Endothelial cell of umbilical vein (primary cell): ENCODE data around the gene CYP1A2. TPM values are rescaled to one million over a fixed set of nuclear protein-coding genes. Genes with fewer than 3 reads are reported as not detected.
A peak's percentile ranks its signal among the peaks of the same experiment; 100 is the strongest.

Experiments used
- BruUV-seq: library from RNA; stranded (reverse); fragments of 400-500 nt; replicated peaks from 2 replicates; lab custom pipeline; 2021; lab: Mats Ljungman, UMichigan
- CTCF ChIA-PET: fragments of 300-600, 350-600 bp; sonication (Branson Sonifier 250); formaldehyde crosslinking; loops from one replicate; lab custom pipeline; 2021; ENCODE audit warnings: antibody characterized with exemption, inconsistent platforms; lab: Charles Lee
- POLR2A ChIA-PET: fragments of 300-600, 350-600 bp; sonication (Branson Sonifier 250); formaldehyde crosslinking; loops from one replicate; lab custom pipeline; 2021; ENCODE audit warnings: antibody characterized with exemption, inconsistent platforms; lab: Charles Lee
- DNase-seq: peaks from one replicate; pipeline ENCODE4 v3.0.0-alpha.2; 2011; ENCODE audit warnings: low read depth, low spot score
- FAIRE-seq: peaks from 2 replicates; lab custom pipeline; 2011; peaks lifted over from hg19 to GRCh38; lab: Jason Lieb, UNC
- H2AFZ ChIP-seq: 2 replicates; pipeline ENCODE4 v1.6.0; 2012; ENCODE audit warnings: low read depth, low read length, control low read depth, inconsistent platforms
- H3K27ac ChIP-seq: 2 replicates; pipeline ENCODE4 v1.5.1; 2011; ENCODE audit warnings: low read depth, mild to moderate bottlenecking, control low read depth, low read length, moderate library complexity; ENCODE audit not compliant: insufficient read depth
- H3K27me3 ChIP-seq, 2 experiments: 2 replicates each; pipeline versions ENCODE4 v1.6.0 to v1.6.1; 2011; ENCODE audit warnings: low read length in 2 of 2, mixed read lengths in 1 of 2; ENCODE audit not compliant: control insufficient read depth in 2 of 2, insufficient read depth in 2 of 2
- H3K36me3 ChIP-seq, 2 experiments: 2 replicates in 1 of 2; 3 replicates in 1 of 2; pipeline ENCODE4 v1.5.1; 2011; ENCODE audit warnings: low read length in 2 of 2, mild to moderate bottlenecking in 1 of 2, moderate library complexity in 1 of 2; ENCODE audit not compliant: control insufficient read depth in 2 of 2, insufficient read depth in 2 of 2; ENCODE audit errors: extremely low read depth in 1 of 2
- H3K4me1 ChIP-seq: 3 replicates; pipeline ENCODE4 v1.5.1; 2011; ENCODE audit warnings: mild to moderate bottlenecking, low read length; ENCODE audit not compliant: control insufficient read depth, insufficient read depth; ENCODE audit errors: extremely low read depth
- H3K4me2 ChIP-seq: 2 replicates; pipeline ENCODE4 v1.6.1; 2011; ENCODE audit warnings: low read length, control low read depth, mixed read lengths; ENCODE audit not compliant: insufficient read depth
- H3K4me3 ChIP-seq, 3 experiments: fragments of 200-600 bp in 1 of 3; sonication (generic), shearing (Covaris generic) in 1 of 3; replicated peaks in 1 of 3; 2 replicates each; pipeline ENCODE4 v1.5.1; 2011 to 2016; ENCODE audit warnings: control low read depth in 3 of 3, low read length in 3 of 3, mild to moderate bottlenecking in 2 of 3, inconsistent platforms in 1 of 3, low read depth in 1 of 3, moderate library complexity in 1 of 3; ENCODE audit not compliant: insufficient read depth in 1 of 3
- H3K79me2 ChIP-seq: 2 replicates; pipeline ENCODE4 v1.6.0; 2012; ENCODE audit warnings: low read length, inconsistent platforms; ENCODE audit not compliant: control insufficient read depth, insufficient read depth
- H3K9ac ChIP-seq: replicated peaks from 2 replicates; pipeline ENCODE3; 2011; ENCODE audit warnings: low read length, control low read depth; ENCODE audit not compliant: insufficient read depth; ENCODE audit errors: extremely low read depth
- H3K9me1 ChIP-seq: replicated peaks from 3 replicates; pipeline ENCODE4 v1.6.0; 2011; ENCODE audit warnings: mild to moderate bottlenecking, low read length; ENCODE audit not compliant: control insufficient read depth, insufficient read depth; ENCODE audit errors: extremely low read depth
- H3K9me3 ChIP-seq: replicated peaks from 2 replicates; pipeline ENCODE4 v1.5.1; 2012; ENCODE audit warnings: low read length, inconsistent platforms; ENCODE audit not compliant: control insufficient read depth, insufficient read depth
- H4K20me1 ChIP-seq: replicated peaks from 2 replicates; pipeline ENCODE3; 2011; ENCODE audit warnings: mild to moderate bottlenecking, low read length; ENCODE audit not compliant: control insufficient read depth, insufficient read depth; ENCODE audit errors: extremely low read depth
- CTCF ChIP-seq, 2 donors: IDR thresholded peaks; 1 replicate in 1 of 2; 2 replicates in 1 of 2; pipeline ENCODE4 v1.5.1; 2011; ENCODE audit warnings: low read length in 2 of 2, mild to moderate bottlenecking in 2 of 2, moderate library complexity in 2 of 2, control low read depth in 1 of 2, inconsistent platforms in 1 of 2, low read depth in 1 of 2; ENCODE audit not compliant: insufficient read depth in 1 of 2; ENCODE audit errors: extremely low read depth in 1 of 2
- FOS ChIP-seq: IDR thresholded peaks from 2 replicates; pipeline ENCODE4 v1.6.1; 2011; ENCODE audit warnings: mild to moderate bottlenecking, low read length, moderate library complexity, borderline replicate concordance; ENCODE audit not compliant: insufficient read depth
- GATA2 ChIP-seq: IDR thresholded peaks from 2 replicates; pipeline ENCODE4 v1.7.0; 2011; ENCODE audit warnings: low read depth, mild to moderate bottlenecking, moderate library complexity, mixed read lengths, low read length; ENCODE audit not compliant: insufficient read length, insufficient read depth
- JUN ChIP-seq: IDR thresholded peaks from 2 replicates; pipeline ENCODE4 v1.6.1; 2011; ENCODE audit warnings: borderline replicate concordance, low read depth; ENCODE audit not compliant: insufficient read length, insufficient read depth
- MAX ChIP-seq: IDR thresholded peaks from 2 replicates; pipeline ENCODE4 v1.6.1; 2011; ENCODE audit not compliant: insufficient read depth, insufficient read length
- dilution Hi-C: fragments of 300-500 bp; cut with MboI; formaldehyde crosslinking; loops from one replicate; pipeline ENCODE4 v1.15.0; 2019; ENCODE audit warnings: low sequenced_read_pairs; ENCODE audit not compliant: extremely low pct_ligation_motif_present
- intact Hi-C: fragments of 100-400 bp; cut with micrococcal nuclease; formaldehyde crosslinking; loops from one replicate; pipeline ENCODE4 v1.10.0; 2022
- polyA plus RNA-seq, 4 experiments: library from polyadenylated mRNA; depleted of rRNA in 3 of 4; stranded (reverse) in 3 of 4; unstranded in 1 of 4; fragments of >200 nt; gene quantifications; 2 replicates each; pipeline versions ENCODE4 v1.2.1 to v1.2.3, GENCODE V29; 2011 to 2012; ENCODE audit warnings: missing spikeins in 1 of 4
- total RNA-seq: library from RNA; stranded (reverse); gene quantifications from 2 replicates; pipeline ENCODE4 v1.2.3, GENCODE V29; 2021

CYP1A2 gene
- total and polyA plus RNA-seq, 2 donors (not counting 3 experiments of a cell fraction or from before 2014, with no cell fraction given), result not detected

GRCh38 chr15:74768099-74768770, 19.6 kb downstream of the CYP1A2 start:
- Histone ChIP-seq H3K4me1 (peaks cover 2% of the 10 kb centered on the region), H3K9me1 (no peaks in the 10 kb centered on the region), H3K79me2 (no peaks in the 10 kb centered on the region), H4K20me1 (no peaks in the 10 kb centered on the region), H3K9me3 (no peaks in the 10 kb centered on the region), H3K9ac (no peak overlapping the region), H3K4me3 (no peak overlapping the region), H3K27me3 (peaks cover 0 to 2% of the 10 kb centered on the region in 2 experiments), H2AFZ (peak overlapping the region; percentile 73), H3K4me2 (peak overlapping the region; percentile 48), H3K27ac (no peak overlapping the region), H3K36me3 (no peaks in the 10 kb centered on the region)
- peak; percentile 17 for DNase-seq
- intact Hi-C loops (loop anchor here (1.0 to 10.0 kb wide), 4 partner anchors 71 to 393 kb away; partner anchors contain the start of genes ARID3B and EDC3), dilution Hi-C loops (loop anchor here (25.0 kb wide), 1 partner anchor 131 kb away; no protein-coding TSS in a partner anchor)
- TF ChIP-seq MAX, result no peak
- TF ChIP-seq CTCF (IDR thresholded peaks at IDR 0.05; ENCODE audit: extremely low read depth in 1 of 2, insufficient read depth in 1 of 2, low read depth in 1 of 2, low read length in 2 of 2), result peak in 1 of 2 donors; percentile 8
- no peak for TF ChIP-seq FOS
- no peak for TF ChIP-seq JUN
- no peak for TF ChIP-seq GATA2
- no peak for FAIRE-seq
- ChIA-PET POLR2A (no interaction called here), CTCF (interaction anchor here (0.6 to 6.8 kb wide), 50 partner anchors 9 to 457 kb away, joined by 3 to 696 read pairs (median 6); partner anchors contain the start of genes CLK3, CSK, CYP11A1 and CYP1A1)
- BruUV-seq, result no TSS peak
